WTC11 (cell line): ENCODE measurements around the gene STAT2. TPM values are rescaled to one million over a fixed set of nuclear protein-coding genes. Genes with fewer than 3 reads are reported as not detected.

Source experiments
- ATAC-seq: fragments of 200-7000 bp; cut with Tn5 transposase; 2 replicates; pipeline ENCODE4 v1.10.0; 2021; ENCODE audit warnings: mild to moderate bottlenecking, moderate library complexity
- CTCF ChIA-PET: fragments of 300-600 bp; sonication (Branson Sonifier 250); formaldehyde crosslinking; loops from one replicate; lab custom pipeline; 2021; ENCODE audit warnings: antibody characterized with exemption; lab: Charles Lee
- POLR2A ChIA-PET: fragments of 350-600 bp; sonication (Branson Sonifier 250); formaldehyde crosslinking; loops from one replicate; lab custom pipeline; 2021; ENCODE audit warnings: antibody characterized with exemption; lab: Charles Lee
- DNase-seq: peaks from one replicate; pipeline ENCODE4 v3.0.0; 2021; ENCODE audit warnings: low spot score
- H3K27ac Mint-ChIP-seq: 2 replicates; pipeline ENCODE4 v1.8.0; 2021; ENCODE audit warnings: mixed read lengths
- H3K27me3 Mint-ChIP-seq: 2 replicates; pipeline ENCODE4 v1.8.0; 2021; ENCODE audit warnings: low read depth, mild to moderate bottlenecking, moderate library complexity, mixed read lengths
- H3K36me3 Mint-ChIP-seq: 2 replicates; pipeline ENCODE4 v1.8.0; 2021; ENCODE audit warnings: mixed read lengths
- H3K4me1 Mint-ChIP-seq: 2 replicates; pipeline ENCODE4 v1.8.0; 2022; ENCODE audit warnings: mixed read lengths
- H3K4me3 Mint-ChIP-seq: 2 replicates; pipeline ENCODE4 v1.8.0; 2021; ENCODE audit warnings: mild to moderate bottlenecking, moderate library complexity, mixed read lengths
- H3K9me3 Mint-ChIP-seq: 2 replicates; pipeline ENCODE4 v1.8.0; 2021; ENCODE audit warnings: mixed read lengths
- ERG ChIP-seq: fragments of 250-450 bp; sonication (Bioruptor Pico); IDR thresholded peaks from 2 replicates; pipeline ENCODE4 v1.8.0; 2021; ENCODE audit warnings: mild to moderate bottlenecking
- FOXP1 ChIP-seq: sonication (generic); formaldehyde crosslinking; IDR thresholded peaks from 2 replicates; pipeline ENCODE4 v1.8.0; 2022; ENCODE audit warnings: missing genetic modification reagents, mild to moderate bottlenecking, moderate library complexity, borderline replicate concordance
- FOXP4 ChIP-seq: sonication (generic); formaldehyde crosslinking; IDR thresholded peaks from 2 replicates; pipeline ENCODE4 v1.8.0; 2022; ENCODE audit warnings: mild to moderate bottlenecking, missing genetic modification reagents
- GRHL2 ChIP-seq: fragments of 250-450 bp; sonication (Bioruptor Pico); IDR thresholded peaks from 2 replicates; pipeline ENCODE4 v1.8.0; 2022; ENCODE audit warnings: mild to moderate bottlenecking, moderate library complexity; ENCODE audit not compliant: insufficient replicate concordance, severe bottlenecking
- GTF2I ChIP-seq: fragments of 250-450 bp; sonication (Bioruptor Pico); conservative IDR thresholded peaks from 2 replicates; pipeline ENCODE4 v1.4.0; 2021; ENCODE audit warnings: mild to moderate bottlenecking
- HMGA2 ChIP-seq: fragments of 250-450 bp; sonication (Bioruptor Pico); IDR thresholded peaks from 2 replicates; pipeline ENCODE4 v1.4.0; 2021; ENCODE audit warnings: mild to moderate bottlenecking, moderate library complexity
- IRF1 ChIP-seq: sonication (generic); formaldehyde crosslinking; IDR thresholded peaks from 2 replicates; pipeline ENCODE4 v1.8.0; 2023; ENCODE audit warnings: missing genetic modification reagents
- JAZF1 ChIP-seq: fragments of 250-450 bp; sonication (Bioruptor Pico); IDR thresholded peaks from 2 replicates; pipeline ENCODE4 v1.9.0; 2021; ENCODE audit warnings: moderate library complexity, mild to moderate bottlenecking, inconsistent platforms
- KAT7 ChIP-seq: sonication (generic); formaldehyde crosslinking; IDR thresholded peaks from 2 replicates; pipeline ENCODE4 v1.8.1; 2023; ENCODE audit warnings: missing genetic modification reagents, mild to moderate bottlenecking, borderline replicate concordance
- NFE2L1 ChIP-seq: sonication (generic); formaldehyde crosslinking; IDR thresholded peaks from 2 replicates; pipeline ENCODE4 v1.8.1; 2023; ENCODE audit warnings: missing genetic modification reagents
- NR3C1 ChIP-seq: sonication (generic); formaldehyde crosslinking; conservative IDR thresholded peaks from 2 replicates; pipeline ENCODE4 v1.8.1; 2023; ENCODE audit warnings: low read depth, mild to moderate bottlenecking, missing genetic modification reagents
- PRDM15 ChIP-seq: sonication (generic); formaldehyde crosslinking; IDR thresholded peaks from 2 replicates; pipeline ENCODE4 v1.8.0; 2022; ENCODE audit warnings: missing genetic modification reagents
- SMAD3 ChIP-seq: sonication (generic); formaldehyde crosslinking; IDR thresholded peaks from 2 replicates; pipeline ENCODE4 v1.8.0; 2022; ENCODE audit warnings: missing genetic modification reagents, mild to moderate bottlenecking, borderline replicate concordance
- SMAD4 ChIP-seq: sonication (generic); formaldehyde crosslinking; IDR thresholded peaks from 2 replicates; pipeline ENCODE4 v1.8.0; 2022; ENCODE audit warnings: mild to moderate bottlenecking, missing genetic modification reagents
- STAT6 ChIP-seq: sonication (generic); formaldehyde crosslinking; conservative IDR thresholded peaks from 2 replicates; pipeline ENCODE4 v1.8.1; 2023; ENCODE audit warnings: mild to moderate bottlenecking, low read depth, missing genetic modification reagents, moderate library complexity
- USF2 ChIP-seq: sonication (generic); formaldehyde crosslinking; IDR thresholded peaks from 2 replicates; pipeline ENCODE4 v1.8.1; 2023; ENCODE audit warnings: mild to moderate bottlenecking, missing genetic modification reagents, moderate library complexity
- ZNF219 ChIP-seq: sonication (generic); formaldehyde crosslinking; IDR thresholded peaks from 2 replicates; pipeline ENCODE4 v1.8.0; 2023; ENCODE audit warnings: missing genetic modification reagents, mild to moderate bottlenecking, borderline replicate concordance
- ZNF232 ChIP-seq: sonication (generic); formaldehyde crosslinking; IDR thresholded peaks from 2 replicates; pipeline ENCODE4 v1.8.0; 2022; ENCODE audit warnings: mild to moderate bottlenecking, missing genetic modification reagents
- ZNF396 ChIP-seq: fragments of 250-450 bp; sonication (Bioruptor Pico); IDR thresholded peaks from 2 replicates; pipeline ENCODE4 v1.8.0; 2021; ENCODE audit warnings: mild to moderate bottlenecking, moderate library complexity, borderline replicate concordance
- ZNF416 ChIP-seq: fragments of 250-450 bp; sonication (Bioruptor Pico); IDR thresholded peaks from 2 replicates; pipeline ENCODE4 v1.9.0; 2021; ENCODE audit warnings: mild to moderate bottlenecking, inconsistent platforms
- total RNA-seq: library from RNA; stranded (reverse); gene quantifications from 3 replicates; pipeline ENCODE4 v1.2.3, GENCODE V29; 2021

STAT2 gene
- total RNA-seq, 1 experiment from 2014 or later: 54.5 TPM

- TF ChIP-seq ERG (no peak), ZNF219 (no peak), JAZF1 (CRISPR knock-in tag) (no peak), GRHL2 (CRISPR knock-in tag) (no peak), ZNF416 (CRISPR knock-in tag) (no peak), ZNF396 (CRISPR knock-in tag) (no peak), FOXP1 (CRISPR knock-in tag) (no peak), SMAD4 (CRISPR knock-in tag) (no peak), SMAD3 (CRISPR knock-in tag) (no peak), NR3C1 (no peak)
Observed at GRCh38 chr12:56358836-56359532, 923 bp downstream of the STAT2 start (continued).

GRCh38 chr12:56351325-56351724, 8.6 kb downstream of the STAT2 start:
- Mint-ChIP-seq H3K9me3 (no peaks in the 10 kb centered on the region), H3K4me1 (no peaks in the 10 kb centered on the region), H3K27ac (no peak overlapping the region), H3K4me3 (no peak overlapping the region), H3K27me3 (no peaks in the 10 kb centered on the region; the same call in 1 of the 2 replicates), H3K36me3 (peaks cover 52% of the 10 kb centered on the region)
- DNase-seq (no peak), ATAC-seq (no peak)
- POLR2A ChIA-PET: interaction anchor here (0.8 kb wide), 2 partner anchors 9 to 12 kb away, joined by 3 read pairs; partner anchors contain the start of genes IL23A and STAT2
- CTCF ChIA-PET: no interaction called here
- TF ChIP-seq STAT6: no peak
- no peak for TF ChIP-seq ZNF219
- TF ChIP-seq ZNF232 (CRISPR knock-in tag): no peak
- TF ChIP-seq IRF1: no peak
- TF ChIP-seq HMGA2 (CRISPR knock-in tag): no peak
- TF ChIP-seq GTF2I: no peak
- no peak for TF ChIP-seq NFE2L1 (CRISPR knock-in tag)
- TF ChIP-seq USF2 (CRISPR knock-in tag): no peak
- TF ChIP-seq FOXP4: no peak
- no peak for TF ChIP-seq PRDM15 (CRISPR knock-in tag)
- TF ChIP-seq KAT7: no peak
